Neural progenitor cell (in vitro differentiated cells): ENCODE measurements around the gene GH1. TPM values are rescaled to one million over a fixed set of nuclear protein-coding genes. Genes with fewer than 3 reads are reported as not detected.
A peak's percentile ranks its signal among the peaks of the same experiment; 100 is the strongest.

Source experiments
- DNase-seq: peaks from one replicate; pipeline ENCODE4 v3.0.0-alpha.2; 2016; ENCODE audit warnings: low spot score
- H2AFZ ChIP-seq: fragments of 200-600 bp; sonication (generic); replicated peaks from 2 replicates; pipeline ENCODE4 v1.6.1; 2016; ENCODE audit warnings: antibody characterized with exemption
- H3F3A ChIP-seq: fragments of 200-600 bp; sonication (generic); 2 replicates; pipeline ENCODE4 v1.6.1; 2016; ENCODE audit warnings: antibody characterized with exemption, low read depth
- H3K27ac ChIP-seq: fragments of 200-600 bp; sonication (generic); 2 replicates; pipeline ENCODE4 v1.5.1; 2016; ENCODE audit warnings: mild to moderate bottlenecking
- H3K27me3 ChIP-seq: fragments of 200-600 bp; sonication (generic); 2 replicates; pipeline ENCODE4 v1.6.1; 2016; ENCODE audit warnings: mild to moderate bottlenecking, moderate library complexity
- H3K36me3 ChIP-seq: fragments of 200-600 bp; sonication (generic); 2 replicates; pipeline ENCODE4 v1.5.1; 2016
- H3K4me1 ChIP-seq: fragments of 200-600 bp; sonication (generic); 2 replicates; pipeline ENCODE4 v1.6.1; 2016; ENCODE audit warnings: mixed run types
- H3K4me2 ChIP-seq: fragments of 200-600 bp; sonication (generic); 2 replicates; pipeline ENCODE4 v1.6.1; 2016
- H3K4me3 ChIP-seq: fragments of 200-600 bp; sonication (generic); 2 replicates; pipeline ENCODE4 v1.5.1; 2016
- H3K79me2 ChIP-seq: fragments of 200-600 bp; sonication (generic); 2 replicates; pipeline ENCODE4 v1.6.1; 2016; ENCODE audit warnings: low read depth
- H3K9ac ChIP-seq: fragments of 200-600 bp; sonication (generic); 2 replicates; pipeline ENCODE4 v1.6.1; 2016
- H3K9me3 ChIP-seq: fragments of 200-600 bp; sonication (generic); 2 replicates; pipeline ENCODE4 v1.5.1; 2016; ENCODE audit warnings: low read depth
- H4K20me1 ChIP-seq: fragments of 200-600 bp; sonication (generic); 2 replicates; pipeline ENCODE4 v1.6.1; 2016; ENCODE audit warnings: low read depth
- H3K27ac Mint-ChIP-seq: 3 replicates; pipeline ENCODE4 v1.8.0; 2021; ENCODE audit warnings: mixed read lengths
- H3K27me3 Mint-ChIP-seq: 2 replicates; pipeline ENCODE4 v1.8.0; 2022; ENCODE audit warnings: low read depth, mild to moderate bottlenecking, inconsistent platforms, moderate library complexity, mixed read lengths; ENCODE audit not compliant: insufficient read depth
- H3K36me3 Mint-ChIP-seq: 3 replicates; pipeline ENCODE4 v1.8.0; 2021; ENCODE audit warnings: mixed read lengths
- H3K4me1 Mint-ChIP-seq: 3 replicates; pipeline ENCODE4 v1.8.0; 2021; ENCODE audit warnings: mixed read lengths
- H3K4me3 Mint-ChIP-seq: 3 replicates; pipeline ENCODE4 v1.8.0; 2021; ENCODE audit warnings: mild to moderate bottlenecking, moderate library complexity, mixed read lengths
- H3K9me3 Mint-ChIP-seq: 3 replicates; pipeline ENCODE4 v1.8.0; 2020; ENCODE audit warnings: mixed read lengths
- EZH2 ChIP-seq: fragments of 200-600 bp; sonication (generic); IDR thresholded peaks from 2 replicates; pipeline ENCODE4 v1.6.1; 2017; ENCODE audit warnings: antibody characterized with exemption, mild to moderate bottlenecking, moderate library complexity
- EZH2phosphoT487 ChIP-seq: fragments of 200-600 bp; sonication (generic); IDR thresholded peaks from 2 replicates; pipeline ENCODE4 v1.6.1; 2017; ENCODE audit warnings: antibody characterized with exemption
- total RNA-seq: library from RNA; depleted of rRNA; stranded (reverse); fragments of >200 nt; gene quantifications from 2 replicates; pipeline ENCODE4 v1.2.3, GENCODE V29; 2015; ENCODE audit warnings: low replicate concordance
- TF ChIP-seq, protein P1 (sequence below): fragments of 200-600 bp; sonication (generic); IDR thresholded peaks from 2 replicates; pipeline ENCODE4 v1.5.1; 2017; ENCODE audit warnings: antibody characterized with exemption, mild to moderate bottlenecking

Gene GH1
- total RNA-seq, 1 donor from 2014 or later = not detected

DNA sequence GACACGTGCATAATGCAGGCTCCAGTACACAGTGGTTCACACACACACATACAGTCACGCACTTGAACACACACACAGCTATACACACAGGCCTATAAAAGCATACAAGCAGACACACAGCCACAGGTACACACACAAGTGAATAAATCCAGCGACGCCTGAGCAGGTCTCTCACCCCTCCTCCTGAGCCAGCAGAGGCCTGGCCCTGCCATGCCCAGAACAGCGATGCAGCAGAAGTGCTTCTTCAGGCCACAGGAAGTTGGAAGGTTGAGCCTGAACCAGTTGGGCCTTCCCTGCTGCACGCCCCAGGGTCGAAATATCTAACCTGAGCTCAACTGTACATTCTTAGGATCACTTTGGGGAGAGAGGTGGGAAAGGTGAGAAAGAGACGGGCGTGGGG lies 20.8 kb upstream of the GH1 start:
- H2AFZ ChIP-seq = no peak overlapping the region
- no peaks in the 10 kb centered on the region for H3K9me3 ChIP-seq
- H3K27ac ChIP-seq = no peak overlapping the region
- H3K4me3 ChIP-seq = no peak overlapping the region
- no peak overlapping the region for H3K9ac ChIP-seq
- H3K9me3 Mint-ChIP-seq = no peaks in the 10 kb centered on the region
- H3K36me3 ChIP-seq = no peaks in the 10 kb centered on the region
- H3F3A ChIP-seq = no peaks in the 10 kb centered on the region
- no peaks in the 10 kb centered on the region for H3K79me2 ChIP-seq
- H3K4me1 Mint-ChIP-seq = peaks cover 29% of the 10 kb centered on the region
- peak overlapping the region; percentile 54 for H3K4me3 Mint-ChIP-seq
- no peaks in the 10 kb centered on the region for H3K36me3 Mint-ChIP-seq
- H3K4me1 ChIP-seq = peaks cover 8% of the 10 kb centered on the region
- H3K27me3 ChIP-seq = no peaks in the 10 kb centered on the region
- DNase-seq = no peak
- no peak for TF ChIP-seq EZH2phosphoT487
- no peak for TF ChIP-seq EZH2
- TF ChIP-seq, protein P1, sequence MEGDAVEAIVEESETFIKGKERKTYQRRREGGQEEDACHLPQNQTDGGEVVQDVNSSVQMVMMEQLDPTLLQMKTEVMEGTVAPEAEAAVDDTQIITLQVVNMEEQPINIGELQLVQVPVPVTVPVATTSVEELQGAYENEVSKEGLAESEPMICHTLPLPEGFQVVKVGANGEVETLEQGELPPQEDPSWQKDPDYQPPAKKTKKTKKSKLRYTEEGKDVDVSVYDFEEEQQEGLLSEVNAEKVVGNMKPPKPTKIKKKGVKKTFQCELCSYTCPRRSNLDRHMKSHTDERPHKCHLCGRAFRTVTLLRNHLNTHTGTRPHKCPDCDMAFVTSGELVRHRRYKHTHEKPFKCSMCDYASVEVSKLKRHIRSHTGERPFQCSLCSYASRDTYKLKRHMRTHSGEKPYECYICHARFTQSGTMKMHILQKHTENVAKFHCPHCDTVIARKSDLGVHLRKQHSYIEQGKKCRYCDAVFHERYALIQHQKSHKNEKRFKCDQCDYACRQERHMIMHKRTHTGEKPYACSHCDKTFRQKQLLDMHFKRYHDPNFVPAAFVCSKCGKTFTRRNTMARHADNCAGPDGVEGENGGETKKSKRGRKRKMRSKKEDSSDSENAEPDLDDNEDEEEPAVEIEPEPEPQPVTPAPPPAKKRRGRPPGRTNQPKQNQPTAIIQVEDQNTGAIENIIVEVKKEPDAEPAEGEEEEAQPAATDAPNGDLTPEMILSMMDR = no peak
- no peaks in the 10 kb centered on the region for H4K20me1 ChIP-seq
- H3K27me3 Mint-ChIP-seq = no peaks in the 10 kb centered on the region
- H3K4me2 ChIP-seq = no peak overlapping the region
- H3K27ac Mint-ChIP-seq = peak overlapping the region; percentile 72

DNA sequence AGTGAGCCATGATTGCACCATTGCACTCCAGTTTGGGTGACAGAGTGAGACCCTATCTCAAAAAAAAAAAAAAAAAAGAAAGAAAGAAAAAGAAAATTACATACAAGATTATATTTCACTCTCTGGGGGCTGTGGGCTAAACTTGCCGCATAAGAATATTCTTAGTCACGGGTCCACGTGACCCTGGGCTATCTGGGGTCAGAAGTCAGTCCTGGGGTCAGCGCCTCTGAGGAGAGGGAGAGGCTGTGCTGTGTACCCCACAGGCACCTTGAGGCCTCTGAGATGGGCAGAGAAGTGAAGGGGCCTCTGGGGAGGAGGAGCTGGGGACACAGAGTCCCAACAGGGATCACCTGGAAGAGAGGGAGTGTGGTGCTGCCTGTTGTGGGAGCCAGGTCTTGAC lies 19.3 kb upstream of the GH1 start:
- Histone ChIP-seq H3K27ac (no peak overlapping the region), H4K20me1 (no peaks in the 10 kb centered on the region), H2AFZ (peak overlapping the region; percentile 34), H3K27me3 (no peaks in the 10 kb centered on the region), H3K4me1 (peaks cover 8% of the 10 kb centered on the region), H3K36me3 (no peaks in the 10 kb centered on the region), H3K4me3 (no peak overlapping the region), H3F3A (no peaks in the 10 kb centered on the region), H3K9me3 (no peaks in the 10 kb centered on the region), H3K79me2 (no peaks in the 10 kb centered on the region), H3K4me2 (peak overlapping the region; percentile 27), H3K9ac (no peak overlapping the region)
- DNase-seq = no peak
- Mint-ChIP-seq H3K36me3 (no peaks in the 10 kb centered on the region), H3K4me3 (no peak overlapping the region), H3K27ac (peak overlapping the region; percentile 96), H3K27me3 (peaks cover 5% of the 10 kb centered on the region), H3K4me1 (peaks cover 29% of the 10 kb centered on the region), H3K9me3 (no peaks in the 10 kb centered on the region)
- TF ChIP-seq EZH2 = no peak
- TF ChIP-seq, protein P1 = no peak
- no peak for TF ChIP-seq EZH2phosphoT487

DNA sequence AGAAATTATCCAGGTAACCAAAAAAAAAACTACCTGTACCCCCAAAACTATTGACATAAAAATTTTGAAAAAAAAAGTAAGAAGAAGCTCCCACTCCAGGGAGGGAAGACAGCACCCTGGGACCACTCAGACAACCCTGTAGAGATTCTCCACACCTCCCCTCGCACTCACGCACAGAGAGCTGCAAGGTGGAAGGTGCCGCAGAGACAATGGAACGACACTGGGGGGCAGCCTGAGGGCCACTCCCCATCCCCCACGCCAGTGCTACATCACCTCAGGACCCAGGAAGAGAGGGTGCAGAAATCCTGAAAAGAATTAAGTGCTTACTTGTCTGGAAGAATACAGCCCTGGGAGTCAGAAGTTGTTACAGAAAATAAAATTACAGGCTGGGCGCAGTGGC lies 18.7 kb upstream of the GH1 start:
- Histone ChIP-seq H3K9ac (no peak overlapping the region), H3K9me3 (no peaks in the 10 kb centered on the region), H3K27ac (no peak overlapping the region), H3K4me1 (peaks cover 8% of the 10 kb centered on the region), H3K4me3 (no peak overlapping the region), H3F3A (no peaks in the 10 kb centered on the region), H2AFZ (no peak overlapping the region), H4K20me1 (no peaks in the 10 kb centered on the region), H3K27me3 (no peaks in the 10 kb centered on the region), H3K36me3 (no peaks in the 10 kb centered on the region), H3K79me2 (no peaks in the 10 kb centered on the region), H3K4me2 (no peak overlapping the region)
- no peak for DNase-seq
- Mint-ChIP-seq H3K4me3 (peak overlapping the region; percentile 35), H3K27ac (no peak overlapping the region), H3K4me1 (peaks cover 29% of the 10 kb centered on the region), H3K27me3 (peaks cover 5% of the 10 kb centered on the region), H3K36me3 (no peaks in the 10 kb centered on the region), H3K9me3 (no peaks in the 10 kb centered on the region)
- TF ChIP-seq, protein P1 = no peak
- TF ChIP-seq EZH2 (no peak), EZH2phosphoT487 (no peak)
